Progenitor cell of endocrine pancreas (in vitro differentiated cells): Measurements from ENCODE around the gene AMZ1. TPM values are rescaled to one million over a fixed set of nuclear protein-coding genes. Genes with fewer than 3 reads are reported as not detected.
"Not testable (repeated sequence)": the region's sequence is repeated elsewhere in the genome, so short reads cannot be mapped to it uniquely, and the experiment has no call there.

Source experiments
- DNase-seq: peaks from one replicate; pipeline ENCODE4 v3.0.0; 2021; ENCODE audit warnings: low spot score; ENCODE audit not compliant: unreplicated experiment
- H3K27ac Mint-ChIP-seq: 2 replicates; pipeline ENCODE4 v1.8.0; 2021; ENCODE audit warnings: mild to moderate bottlenecking, moderate library complexity, mixed read lengths
- H3K27me3 Mint-ChIP-seq: 2 replicates; pipeline ENCODE4 v1.8.0; 2021; ENCODE audit warnings: mixed read lengths
- H3K36me3 Mint-ChIP-seq: 2 replicates; pipeline ENCODE4 v1.8.0; 2022; ENCODE audit warnings: mixed read lengths; ENCODE audit not compliant: insufficient read depth
- H3K4me1 Mint-ChIP-seq: 2 replicates; pipeline ENCODE4 v1.8.0; 2021; ENCODE audit warnings: low read depth, mixed read lengths
- H3K4me3 Mint-ChIP-seq: 2 replicates; pipeline ENCODE4 v1.8.0; 2021; ENCODE audit warnings: low read depth, mild to moderate bottlenecking, moderate library complexity, mixed read lengths
- H3K9me3 Mint-ChIP-seq: 2 replicates; pipeline ENCODE4 v1.8.0; 2021; ENCODE audit warnings: low read depth, mixed read lengths
- total RNA-seq: library from RNA; stranded (reverse); gene quantifications from 2 replicates; pipeline ENCODE4 v1.2.1, GENCODE V29; 2021
- TF ChIP-seq, protein P1 (sequence below): fragments of 200-600 bp; sonication (generic); IDR thresholded peaks from one replicate; pipeline ENCODE4 v1.5.0; 2021; ENCODE audit warnings: antibody characterized with exemption, mild to moderate bottlenecking; ENCODE audit not compliant: unreplicated experiment

AMZ1 gene
- total RNA-seq, 1 donor from 2014 or later: 0.19 TPM

DNA sequence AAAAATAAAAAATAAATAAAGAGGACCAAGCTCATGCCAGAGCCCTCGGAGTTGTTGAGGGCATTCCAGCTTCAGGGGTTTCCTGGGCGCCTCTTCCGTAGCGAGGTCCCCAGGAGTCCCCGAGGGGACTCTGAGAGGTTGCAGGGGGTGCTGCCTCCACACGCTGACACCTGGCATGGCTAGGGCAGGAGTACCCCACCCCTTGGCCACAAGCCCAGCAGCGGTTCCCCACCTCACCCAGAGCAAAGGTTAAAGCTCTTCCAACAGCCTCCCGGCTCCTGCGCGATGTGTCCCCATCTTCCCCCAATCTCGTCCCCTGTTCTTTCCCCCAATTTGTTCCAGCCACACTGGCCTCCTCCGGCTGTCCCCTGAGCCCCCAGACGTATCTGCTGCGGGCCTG lies 4.5 kb downstream of the AMZ1 start:
- no peaks in the 10 kb centered on the region for H3K9me3 Mint-ChIP-seq
- no peak overlapping the region for H3K27ac Mint-ChIP-seq
- H3K36me3 Mint-ChIP-seq: no peaks in the 10 kb centered on the region
- H3K4me1 Mint-ChIP-seq: no peaks in the 10 kb centered on the region
- no peak for DNase-seq
- no peak overlapping the region for H3K4me3 Mint-ChIP-seq
- H3K27me3 Mint-ChIP-seq: peaks cover 34% of the 10 kb centered on the region
- TF ChIP-seq, protein P1, sequence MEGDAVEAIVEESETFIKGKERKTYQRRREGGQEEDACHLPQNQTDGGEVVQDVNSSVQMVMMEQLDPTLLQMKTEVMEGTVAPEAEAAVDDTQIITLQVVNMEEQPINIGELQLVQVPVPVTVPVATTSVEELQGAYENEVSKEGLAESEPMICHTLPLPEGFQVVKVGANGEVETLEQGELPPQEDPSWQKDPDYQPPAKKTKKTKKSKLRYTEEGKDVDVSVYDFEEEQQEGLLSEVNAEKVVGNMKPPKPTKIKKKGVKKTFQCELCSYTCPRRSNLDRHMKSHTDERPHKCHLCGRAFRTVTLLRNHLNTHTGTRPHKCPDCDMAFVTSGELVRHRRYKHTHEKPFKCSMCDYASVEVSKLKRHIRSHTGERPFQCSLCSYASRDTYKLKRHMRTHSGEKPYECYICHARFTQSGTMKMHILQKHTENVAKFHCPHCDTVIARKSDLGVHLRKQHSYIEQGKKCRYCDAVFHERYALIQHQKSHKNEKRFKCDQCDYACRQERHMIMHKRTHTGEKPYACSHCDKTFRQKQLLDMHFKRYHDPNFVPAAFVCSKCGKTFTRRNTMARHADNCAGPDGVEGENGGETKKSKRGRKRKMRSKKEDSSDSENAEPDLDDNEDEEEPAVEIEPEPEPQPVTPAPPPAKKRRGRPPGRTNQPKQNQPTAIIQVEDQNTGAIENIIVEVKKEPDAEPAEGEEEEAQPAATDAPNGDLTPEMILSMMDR: no peak

- H3K27me3 Mint-ChIP-seq: peaks cover 30% of the 10 kb centered on the region
- not testable (repeated sequence) for H3K27ac Mint-ChIP-seq
Observed at GRCh38 chr7:2693420-2694121, 5.6 kb downstream of the AMZ1 start.

GRCh38 chr7:2694122-2694436 lies 6.1 kb downstream of the AMZ1 start:
- not testable (repeated sequence) for H3K27ac Mint-ChIP-seq, H3K9me3 Mint-ChIP-seq, H3K4me3 Mint-ChIP-seq, DNase-seq, H3K36me3 Mint-ChIP-seq, H3K4me1 Mint-ChIP-seq
- H3K27me3 Mint-ChIP-seq: peaks cover 30% of the 10 kb centered on the region

More at GRCh38 chr7:2693420-2694121, 5.6 kb downstream of the AMZ1 start:
- not testable (repeated sequence) for H3K4me1 Mint-ChIP-seq, DNase-seq, H3K4me3 Mint-ChIP-seq, H3K36me3 Mint-ChIP-seq, H3K9me3 Mint-ChIP-seq

GRCh38 chr7:2698581-2699288 lies 10.7 kb downstream of the AMZ1 start:
- Mint-ChIP-seq H3K27ac (no peak overlapping the region), H3K27me3 (peaks cover 21% of the 10 kb centered on the region), H3K9me3 (no peaks in the 10 kb centered on the region), H3K4me3 (no peak overlapping the region), H3K4me1 (no peaks in the 10 kb centered on the region), H3K36me3 (no peaks in the 10 kb centered on the region)
- TF ChIP-seq, protein P1: no peak
- no peak for DNase-seq

DNA sequence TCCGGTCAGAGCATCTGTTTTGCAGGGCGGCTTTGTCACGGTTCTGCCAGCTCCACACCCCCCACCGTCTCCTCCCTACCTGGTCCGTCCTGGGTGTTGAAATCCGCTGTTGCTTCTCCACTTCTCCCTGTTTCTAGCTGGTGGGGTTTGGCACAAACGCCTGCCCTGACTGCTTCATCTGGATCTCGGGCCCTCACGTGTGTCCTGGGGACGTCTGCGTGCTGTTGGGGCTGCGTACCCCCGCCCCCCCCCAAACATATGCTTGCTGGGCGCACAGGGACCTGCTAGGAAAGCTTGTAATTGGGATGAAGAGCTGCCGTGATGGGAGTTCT lies 11.3 kb downstream of the AMZ1 start:
- no peak for DNase-seq
- H3K36me3 Mint-ChIP-seq: no peaks in the 10 kb centered on the region
- H3K4me3 Mint-ChIP-seq: no peak overlapping the region
- peaks cover 22% of the 10 kb centered on the region for H3K27me3 Mint-ChIP-seq
- no peaks in the 10 kb centered on the region for H3K9me3 Mint-ChIP-seq
- TF ChIP-seq, protein P1: no peak
- no peaks in the 10 kb centered on the region for H3K4me1 Mint-ChIP-seq
- no peak overlapping the region for H3K27ac Mint-ChIP-seq

- Mint-ChIP-seq H3K4me3 (no peak overlapping the region), H3K27ac (no peak overlapping the region), H3K36me3 (no peaks in the 10 kb centered on the region), H3K27me3 (peaks cover 22% of the 10 kb centered on the region), H3K9me3 (no peaks in the 10 kb centered on the region), H3K4me1 (no peaks in the 10 kb centered on the region)
- TF ChIP-seq, protein P1: no peak
- DNase-seq: no peak
Observed at GRCh38 chr7:2700141-2700850, 12.3 kb downstream of the AMZ1 start.
